Measurements from ENCODE around the gene HOXD4. TPM values are rescaled to one million over a fixed set of nuclear protein-coding genes. Genes with fewer than 3 reads are reported as not detected.

The HOXD4 gene
- total RNA-seq, 1 donor from 2014 or later, result 1.0 TPM

DNA sequence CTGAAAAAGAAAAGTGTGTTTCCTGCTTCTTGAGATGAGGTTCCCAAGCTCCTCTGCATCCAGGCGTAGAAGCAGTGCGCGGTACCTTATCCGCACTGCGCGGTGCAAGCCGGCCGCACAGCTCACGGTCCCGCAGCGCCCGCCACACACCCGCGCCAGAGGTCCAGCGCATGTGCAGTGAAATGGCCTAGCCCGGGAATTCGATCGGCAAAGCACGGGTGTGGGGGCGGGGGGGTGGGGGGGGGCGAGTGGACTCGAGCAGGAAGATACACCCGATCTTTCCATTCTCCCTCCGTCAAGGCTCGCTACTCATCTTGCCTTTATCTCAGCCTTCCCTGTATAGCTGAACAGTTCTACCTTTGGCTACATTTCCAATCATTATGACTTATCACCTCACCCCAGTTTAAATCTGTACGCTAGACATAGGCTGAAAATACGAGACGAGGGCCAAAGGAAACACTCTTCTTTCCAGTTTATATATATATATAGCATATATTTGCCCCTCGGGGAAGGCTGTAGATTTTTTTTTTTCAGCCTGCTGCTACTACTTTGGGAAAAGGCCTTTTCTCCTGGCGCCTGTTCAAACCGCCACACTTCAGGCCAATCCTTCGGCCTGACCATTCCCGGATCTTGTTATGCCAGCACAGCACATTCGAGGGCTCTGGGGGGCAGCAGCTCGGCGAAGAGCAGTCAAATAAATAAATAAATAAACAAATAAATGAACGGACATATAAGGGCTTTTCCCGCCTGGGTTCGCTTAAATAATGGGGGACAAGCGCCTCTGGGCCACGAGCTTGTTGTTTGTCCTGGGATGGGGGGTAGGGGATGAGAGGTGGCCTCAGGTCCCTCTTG lies 11.5 kb upstream of the HOXD4 start:
- Histone ChIP-seq H3K9me3 (ENCODE audit: control insufficient read depth in 3 of 3, low read length in 3 of 3) (no peaks in the 10 kb centered on the region), H3K4me1 (ENCODE audit: control insufficient read depth in 3 of 3, insufficient read depth in 3 of 3, low read length in 3 of 3) (peaks cover 19 to 28% (median 27%) of the 10 kb centered on the region in 3 donors), H3K27me3 (ENCODE audit: control insufficient read depth in 3 of 3, insufficient read depth in 3 of 3, low read length in 3 of 3) (peaks cover 12 to 62% (median 12%) of the 10 kb centered on the region in 3 donors), H3K36me3 (ENCODE audit: control insufficient read depth in 3 of 3, insufficient read depth in 3 of 3, low read length in 3 of 3) (no peaks in the 10 kb centered on the region), H3K27ac (ENCODE audit: low read depth, low read length) (peak overlapping the region; percentile 76), H3K9ac (ENCODE audit: low read depth in 1 of 3, low read length in 3 of 3) (peak overlapping the region; percentile 20 to 72 (median 60)), H3K4me3 (ENCODE audit: low read length in 3 of 3) (peak overlapping the region; percentile 45 to 70 (median 65))

- peak overlapping the region; percentile 20 to 72 (median 57) for H3K9ac ChIP-seq (ENCODE audit: low read depth in 1 of 3, low read length in 3 of 3)
- H3K36me3 ChIP-seq (ENCODE audit: control insufficient read depth in 3 of 3, insufficient read depth in 3 of 3, low read length in 3 of 3), result no peaks in the 10 kb centered on the region
- H3K9me3 ChIP-seq (ENCODE audit: control insufficient read depth in 3 of 3, low read length in 3 of 3), result no peaks in the 10 kb centered on the region
- H3K27me3 ChIP-seq (ENCODE audit: control insufficient read depth in 3 of 3, insufficient read depth in 3 of 3, low read length in 3 of 3), result peaks cover 9 to 61% (median 11%) of the 10 kb centered on the region in 3 donors
- peak overlapping the region; percentile 65 for H3K27ac ChIP-seq (ENCODE audit: low read depth, low read length)
- H3K4me1 ChIP-seq (ENCODE audit: control insufficient read depth in 3 of 3, insufficient read depth in 3 of 3, low read length in 3 of 3), result peaks cover 14 to 24% (median 21%) of the 10 kb centered on the region in 3 donors
- peak overlapping the region; percentile 65 to 70 (median 70) for H3K4me3 ChIP-seq (ENCODE audit: low read length in 3 of 3)
Measured at GRCh38 chr2:176140513-176141317, 10.6 kb upstream of the HOXD4 start.

DNA sequence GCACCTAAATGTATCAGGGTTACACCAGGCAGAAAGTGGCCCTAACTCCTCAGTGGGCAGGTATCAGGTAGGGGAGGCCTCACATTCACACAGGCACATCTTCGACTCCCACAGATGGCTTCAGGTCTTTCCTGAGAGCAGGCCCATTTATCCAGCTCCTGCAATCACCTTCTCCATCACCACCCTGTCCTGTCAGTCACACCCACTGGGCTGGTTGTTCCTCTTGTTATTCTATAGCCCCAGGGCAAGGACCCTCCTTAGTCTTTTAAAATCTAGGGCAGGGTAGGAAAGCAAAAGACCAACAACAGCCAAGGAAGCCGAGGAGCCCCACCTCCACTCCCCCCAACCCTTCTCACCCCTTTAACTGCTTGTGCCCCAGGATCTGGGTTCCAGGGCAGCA lies 9.1 kb upstream of the HOXD4 start:
- Histone ChIP-seq H3K4me3 (ENCODE audit: low read length in 3 of 3) (no peak overlapping the region), H3K27ac (ENCODE audit: low read depth, low read length) (no peak overlapping the region), H3K36me3 (ENCODE audit: control insufficient read depth in 3 of 3, insufficient read depth in 3 of 3, low read length in 3 of 3) (no peaks in the 10 kb centered on the region), H3K9me3 (ENCODE audit: control insufficient read depth in 3 of 3, low read length in 3 of 3) (no peaks in the 10 kb centered on the region), H3K27me3 (ENCODE audit: control insufficient read depth in 3 of 3, insufficient read depth in 3 of 3, low read length in 3 of 3) (peaks cover 6 to 55% (median 7%) of the 10 kb centered on the region in 3 donors), H3K9ac (ENCODE audit: low read depth in 1 of 3, low read length in 3 of 3) (no peak overlapping the region), H3K4me1 (ENCODE audit: control insufficient read depth in 3 of 3, insufficient read depth in 3 of 3, low read length in 3 of 3) (peaks cover 14 to 21% (median 18%) of the 10 kb centered on the region in 3 donors)

- Histone ChIP-seq H3K9me3 (ENCODE audit: control insufficient read depth in 3 of 3, low read length in 3 of 3) (no peaks in the 10 kb centered on the region), H3K36me3 (ENCODE audit: control insufficient read depth in 3 of 3, insufficient read depth in 3 of 3, low read length in 3 of 3) (peaks cover 0 to 3% (median 0%) of the 10 kb centered on the region in 3 donors), H3K4me3 (ENCODE audit: low read length in 3 of 3) (no peak overlapping the region), H3K9ac (ENCODE audit: low read depth in 1 of 3, low read length in 3 of 3) (no peak overlapping the region), H3K27ac (ENCODE audit: low read depth, low read length) (no peak overlapping the region), H3K27me3 (ENCODE audit: control insufficient read depth in 3 of 3, insufficient read depth in 3 of 3, low read length in 3 of 3) (peaks cover under 1 to 46% (median 6%) of the 10 kb centered on the region in 3 donors), H3K4me1 (ENCODE audit: control insufficient read depth in 3 of 3, insufficient read depth in 3 of 3, low read length in 3 of 3) (peaks cover 7 to 13% (median 8%) of the 10 kb centered on the region in 3 donors)
Measured at GRCh38 chr2:176145085-176145969, 6.0 kb upstream of the HOXD4 start.

GRCh38 chr2:176146101-176146500 lies 5.2 kb upstream of the HOXD4 start:
- peaks cover 0 to 46% (median 7%) of the 10 kb centered on the region in 3 donors for H3K27me3 ChIP-seq (ENCODE audit: control insufficient read depth in 3 of 3, insufficient read depth in 3 of 3, low read length in 3 of 3)
- peaks cover 2 to 7% (median 2%) of the 10 kb centered on the region in 3 donors for H3K4me1 ChIP-seq (ENCODE audit: control insufficient read depth in 3 of 3, insufficient read depth in 3 of 3, low read length in 3 of 3)
- H3K36me3 ChIP-seq (ENCODE audit: control insufficient read depth in 3 of 3, insufficient read depth in 3 of 3, low read length in 3 of 3), result peaks cover 0 to 4% (median 0%) of the 10 kb centered on the region in 3 donors
- no peaks in the 10 kb centered on the region for H3K9me3 ChIP-seq (ENCODE audit: control insufficient read depth in 3 of 3, low read length in 3 of 3)
- no peak overlapping the region for H3K27ac ChIP-seq (ENCODE audit: low read depth, low read length)
- H3K9ac ChIP-seq (ENCODE audit: low read depth in 1 of 3, low read length in 3 of 3), result no peak overlapping the region
- H3K4me3 ChIP-seq (ENCODE audit: low read length in 3 of 3), result no peak overlapping the region

DNA sequence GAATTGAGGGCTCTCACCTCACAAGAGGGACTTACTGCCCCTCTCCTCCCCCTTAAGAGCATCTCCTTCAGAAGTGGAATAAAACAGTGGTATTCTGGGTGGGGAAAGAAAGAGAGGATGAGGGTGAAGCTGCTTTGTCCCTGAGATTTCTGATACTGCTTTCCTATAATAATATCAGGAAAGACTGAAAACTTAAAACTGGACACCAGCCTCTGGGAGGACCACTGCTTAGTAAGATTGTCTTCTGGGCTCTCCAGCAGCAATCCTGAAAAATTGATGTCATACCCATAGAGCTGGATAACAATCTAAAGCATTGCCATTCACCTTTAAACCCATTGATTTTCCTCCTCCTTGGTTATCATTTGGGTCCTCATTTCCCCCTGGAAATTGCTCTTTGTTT lies 4.7 kb upstream of the HOXD4 start:
- H3K27me3 ChIP-seq (ENCODE audit: control insufficient read depth in 3 of 3, insufficient read depth in 3 of 3, low read length in 3 of 3), result peaks cover 0 to 46% (median 8%) of the 10 kb centered on the region in 3 donors
- H3K36me3 ChIP-seq (ENCODE audit: control insufficient read depth in 3 of 3, insufficient read depth in 3 of 3, low read length in 3 of 3), result peaks cover 0 to 4% (median 0%) of the 10 kb centered on the region in 3 donors
- H3K9ac ChIP-seq (ENCODE audit: low read depth in 1 of 3, low read length in 3 of 3), result no peak overlapping the region
- no peak overlapping the region for H3K4me3 ChIP-seq (ENCODE audit: low read length in 3 of 3)
- no peaks in the 10 kb centered on the region for H3K9me3 ChIP-seq (ENCODE audit: control insufficient read depth in 3 of 3, low read length in 3 of 3)
- H3K4me1 ChIP-seq (ENCODE audit: control insufficient read depth in 3 of 3, insufficient read depth in 3 of 3, low read length in 3 of 3), result peaks cover 0 to 5% (median 2%) of the 10 kb centered on the region in 3 donors
- H3K27ac ChIP-seq (ENCODE audit: low read depth, low read length), result no peak overlapping the region

- no peak overlapping the region for H3K4me3 ChIP-seq (ENCODE audit: low read length in 3 of 3)
- no peak overlapping the region for H3K27ac ChIP-seq (ENCODE audit: low read depth, low read length)
Measured at GRCh38 chr2:176147210-176147799, 4.0 kb upstream of the HOXD4 start.

GRCh38 chr2:176147800-176148496 lies 3.4 kb upstream of the HOXD4 start:
- peaks cover 0 to 48% (median 11%) of the 10 kb centered on the region in 3 donors for H3K27me3 ChIP-seq (ENCODE audit: control insufficient read depth in 3 of 3, insufficient read depth in 3 of 3, low read length in 3 of 3)
- no peak overlapping the region for H3K4me3 ChIP-seq (ENCODE audit: low read length in 3 of 3)
- H3K9ac ChIP-seq (ENCODE audit: low read depth in 1 of 3, low read length in 3 of 3), result no peak overlapping the region
- peaks cover 0 to 4% (median 0%) of the 10 kb centered on the region in 3 donors for H3K36me3 ChIP-seq (ENCODE audit: control insufficient read depth in 3 of 3, insufficient read depth in 3 of 3, low read length in 3 of 3)
- H3K9me3 ChIP-seq (ENCODE audit: control insufficient read depth in 3 of 3, low read length in 3 of 3), result no peaks in the 10 kb centered on the region
- no peak overlapping the region for H3K27ac ChIP-seq (ENCODE audit: low read depth, low read length)
- peaks cover 0 to 5% (median 0%) of the 10 kb centered on the region in 3 donors for H3K4me1 ChIP-seq (ENCODE audit: control insufficient read depth in 3 of 3, insufficient read depth in 3 of 3, low read length in 3 of 3)

More at GRCh38 chr2:176147210-176147799, 4.0 kb upstream of the HOXD4 start:
- no peaks in the 10 kb centered on the region for H3K9me3 ChIP-seq (ENCODE audit: control insufficient read depth in 3 of 3, low read length in 3 of 3)
- peaks cover 0 to 4% (median 0%) of the 10 kb centered on the region in 3 donors for H3K36me3 ChIP-seq (ENCODE audit: control insufficient read depth in 3 of 3, insufficient read depth in 3 of 3, low read length in 3 of 3)
- H3K27me3 ChIP-seq (ENCODE audit: control insufficient read depth in 3 of 3, insufficient read depth in 3 of 3, low read length in 3 of 3), result peaks cover 0 to 48% (median 11%) of the 10 kb centered on the region in 3 donors
- no peak overlapping the region for H3K9ac ChIP-seq (ENCODE audit: low read depth in 1 of 3, low read length in 3 of 3)
- peaks cover 0 to 5% (median 2%) of the 10 kb centered on the region in 3 donors for H3K4me1 ChIP-seq (ENCODE audit: control insufficient read depth in 3 of 3, insufficient read depth in 3 of 3, low read length in 3 of 3)
